HG03103 (cell line): Measurements from ENCODE around the gene PAXIP1.
"Not testable (repeated sequence)": the region's sequence is repeated elsewhere in the genome, so short reads cannot be mapped to it uniquely, and the experiment has no call there.

Experiments
- ATAC-seq: cut with Tn5 transposase; IDR thresholded peaks from one replicate; pipeline ENCODE4 v1.9.1; 2021; ENCODE audit warnings: low read depth; ENCODE audit not compliant: unreplicated experiment

Gene PAXIP1, protein sequence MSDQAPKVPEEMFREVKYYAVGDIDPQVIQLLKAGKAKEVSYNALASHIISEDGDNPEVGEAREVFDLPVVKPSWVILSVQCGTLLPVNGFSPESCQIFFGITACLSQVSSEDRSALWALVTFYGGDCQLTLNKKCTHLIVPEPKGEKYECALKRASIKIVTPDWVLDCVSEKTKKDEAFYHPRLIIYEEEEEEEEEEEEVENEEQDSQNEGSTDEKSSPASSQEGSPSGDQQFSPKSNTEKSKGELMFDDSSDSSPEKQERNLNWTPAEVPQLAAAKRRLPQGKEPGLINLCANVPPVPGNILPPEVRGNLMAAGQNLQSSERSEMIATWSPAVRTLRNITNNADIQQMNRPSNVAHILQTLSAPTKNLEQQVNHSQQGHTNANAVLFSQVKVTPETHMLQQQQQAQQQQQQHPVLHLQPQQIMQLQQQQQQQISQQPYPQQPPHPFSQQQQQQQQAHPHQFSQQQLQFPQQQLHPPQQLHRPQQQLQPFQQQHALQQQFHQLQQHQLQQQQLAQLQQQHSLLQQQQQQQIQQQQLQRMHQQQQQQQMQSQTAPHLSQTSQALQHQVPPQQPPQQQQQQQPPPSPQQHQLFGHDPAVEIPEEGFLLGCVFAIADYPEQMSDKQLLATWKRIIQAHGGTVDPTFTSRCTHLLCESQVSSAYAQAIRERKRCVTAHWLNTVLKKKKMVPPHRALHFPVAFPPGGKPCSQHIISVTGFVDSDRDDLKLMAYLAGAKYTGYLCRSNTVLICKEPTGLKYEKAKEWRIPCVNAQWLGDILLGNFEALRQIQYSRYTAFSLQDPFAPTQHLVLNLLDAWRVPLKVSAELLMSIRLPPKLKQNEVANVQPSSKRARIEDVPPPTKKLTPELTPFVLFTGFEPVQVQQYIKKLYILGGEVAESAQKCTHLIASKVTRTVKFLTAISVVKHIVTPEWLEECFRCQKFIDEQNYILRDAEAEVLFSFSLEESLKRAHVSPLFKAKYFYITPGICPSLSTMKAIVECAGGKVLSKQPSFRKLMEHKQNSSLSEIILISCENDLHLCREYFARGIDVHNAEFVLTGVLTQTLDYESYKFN

GRCh38 chr7:155003092-155003375 lies at the start of gene PAXIP1:
TSS of gene PAXIP1 (minus strand) at chr7:155003124. CDS start at chr7:155002929, 195 bp downstream.
- ATAC-seq = peak; percentile 51

GRCh38 chr7:155051355-155051754 lies 48.4 kb upstream of the PAXIP1 start:
- no peak for ATAC-seq

DNA sequence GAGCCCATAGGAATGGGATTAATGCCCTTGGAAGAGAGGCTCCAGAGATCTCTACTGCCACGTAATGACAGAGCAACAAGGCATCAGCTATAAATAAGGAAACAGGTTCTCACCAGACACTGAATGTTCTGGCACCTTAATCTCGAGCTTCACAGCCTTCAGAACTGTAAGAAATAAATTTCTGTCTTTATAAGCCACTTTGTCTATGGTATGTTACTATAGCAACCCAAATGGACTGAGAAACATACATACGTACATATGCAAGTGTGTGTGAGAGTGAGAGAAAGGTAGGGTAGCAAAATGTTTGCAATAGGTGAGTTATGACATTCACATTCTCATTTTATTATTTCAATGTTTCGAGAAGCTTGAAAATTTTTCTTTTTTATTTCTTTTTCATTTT lies 45.1 kb upstream of the PAXIP1 start:
- no peak for ATAC-seq

- ATAC-seq = no peak
Measured at GRCh38 chr7:155043756-155044155, 40.8 kb upstream of the PAXIP1 start.

DNA sequence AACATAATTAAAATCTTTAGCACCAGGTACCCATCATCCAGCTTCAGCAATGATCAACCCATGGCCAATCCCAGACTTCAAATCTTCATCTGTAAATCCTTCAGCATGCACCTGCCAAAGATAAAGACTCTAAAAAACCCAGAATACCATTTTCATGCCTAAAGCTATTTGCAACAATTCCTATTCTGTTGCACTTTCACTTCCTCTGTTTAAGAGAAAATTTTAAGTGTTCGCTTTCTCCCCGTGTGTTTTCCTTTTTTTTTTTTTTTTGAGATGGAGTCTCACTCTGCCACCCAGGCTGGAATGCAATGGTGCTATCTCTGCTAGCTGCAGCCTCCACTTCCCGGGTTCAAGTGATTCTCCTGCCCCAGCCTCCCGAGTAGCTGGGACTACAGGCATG lies 35.4 kb upstream of the PAXIP1 start:
- no peak for ATAC-seq

DNA sequence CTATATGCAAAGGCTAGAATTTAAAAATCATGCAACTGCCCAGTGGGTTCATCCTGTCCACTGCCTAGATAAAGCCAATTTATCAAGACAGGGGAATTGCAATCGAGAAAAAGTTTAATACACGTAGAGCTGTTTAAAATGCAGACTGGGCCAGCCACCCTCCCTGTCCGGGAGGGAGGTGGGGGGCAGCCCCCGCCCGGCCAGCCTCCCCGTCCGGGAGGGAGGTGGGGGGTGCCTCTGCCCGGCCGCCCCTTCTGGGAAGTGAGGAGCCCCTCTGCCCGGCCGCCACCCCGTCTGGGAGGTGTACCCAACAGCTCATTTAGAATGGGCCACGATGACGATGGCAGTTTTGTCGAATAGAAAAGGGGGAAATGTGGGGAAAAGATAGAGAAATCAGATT lies 31.6 kb upstream of the PAXIP1 start:
- not testable (repeated sequence) for ATAC-seq

- ATAC-seq = no peak
Measured at GRCh38 chr7:155032978-155033377, 30.1 kb upstream of the PAXIP1 start.

GRCh38 chr7:155027879-155028278 lies 25.0 kb upstream of the PAXIP1 start:
- ATAC-seq = no peak

- ATAC-seq = no peak
Measured at GRCh38 chr7:155021699-155022145, 18.8 kb upstream of the PAXIP1 start.

GRCh38 chr7:155020996-155021395 lies 18.1 kb upstream of the PAXIP1 start:
- ATAC-seq = no peak

- ATAC-seq = no peak
Measured at GRCh38 chr7:155017834-155018233, 14.9 kb upstream of the PAXIP1 start.

DNA sequence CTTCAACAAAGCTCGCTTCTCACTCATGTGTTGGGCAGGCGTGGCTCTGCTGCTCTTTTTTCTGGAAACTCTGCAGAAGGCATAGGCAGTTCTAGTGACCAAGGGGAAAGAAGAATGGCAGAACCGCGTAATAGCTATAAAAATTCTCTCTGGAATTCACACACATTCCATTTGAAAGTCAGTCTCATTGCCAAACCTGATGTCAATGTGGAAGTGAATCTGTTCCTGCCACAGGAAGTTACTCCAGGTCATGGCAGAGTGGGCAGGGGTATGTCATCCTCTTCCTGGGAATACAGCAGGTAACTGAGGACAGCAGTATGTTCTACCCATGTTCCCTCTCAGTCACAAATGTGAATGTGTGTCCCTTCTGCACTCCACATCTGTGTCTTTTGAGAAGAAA lies 8.2 kb upstream of the PAXIP1 start:
- ATAC-seq = no peak

DNA sequence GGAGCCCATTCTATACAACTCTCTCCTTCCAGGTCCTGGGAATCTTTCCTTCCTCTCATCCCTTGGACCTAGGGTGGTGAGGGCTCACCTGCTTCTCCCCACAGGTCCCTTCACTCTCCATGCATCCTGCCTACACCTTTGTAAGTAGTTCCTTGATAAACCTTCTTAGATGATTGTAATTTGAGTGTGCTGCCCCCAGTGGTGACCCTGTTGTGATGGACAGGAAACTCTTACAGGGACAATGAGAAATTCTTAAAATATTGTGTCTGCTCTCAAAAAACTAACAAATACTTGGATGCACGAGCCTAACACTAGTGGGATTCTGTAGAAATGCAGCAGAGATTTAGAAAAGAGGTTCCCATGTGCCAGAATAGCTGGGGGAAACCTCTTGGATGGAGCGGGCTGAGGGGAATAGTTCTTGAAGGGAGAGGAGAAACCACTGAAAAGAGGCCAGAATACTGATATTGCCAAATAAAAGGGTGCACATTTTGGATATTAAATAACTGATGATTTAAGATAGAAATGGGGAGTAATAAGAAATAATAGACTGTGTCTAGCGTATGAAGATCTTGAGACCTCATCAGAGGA lies 6.7 kb upstream of the PAXIP1 start:
- ATAC-seq = no peak

- no peak for ATAC-seq
Measured at GRCh38 chr7:155007947-155008346, 5.0 kb upstream of the PAXIP1 start.

DNA sequence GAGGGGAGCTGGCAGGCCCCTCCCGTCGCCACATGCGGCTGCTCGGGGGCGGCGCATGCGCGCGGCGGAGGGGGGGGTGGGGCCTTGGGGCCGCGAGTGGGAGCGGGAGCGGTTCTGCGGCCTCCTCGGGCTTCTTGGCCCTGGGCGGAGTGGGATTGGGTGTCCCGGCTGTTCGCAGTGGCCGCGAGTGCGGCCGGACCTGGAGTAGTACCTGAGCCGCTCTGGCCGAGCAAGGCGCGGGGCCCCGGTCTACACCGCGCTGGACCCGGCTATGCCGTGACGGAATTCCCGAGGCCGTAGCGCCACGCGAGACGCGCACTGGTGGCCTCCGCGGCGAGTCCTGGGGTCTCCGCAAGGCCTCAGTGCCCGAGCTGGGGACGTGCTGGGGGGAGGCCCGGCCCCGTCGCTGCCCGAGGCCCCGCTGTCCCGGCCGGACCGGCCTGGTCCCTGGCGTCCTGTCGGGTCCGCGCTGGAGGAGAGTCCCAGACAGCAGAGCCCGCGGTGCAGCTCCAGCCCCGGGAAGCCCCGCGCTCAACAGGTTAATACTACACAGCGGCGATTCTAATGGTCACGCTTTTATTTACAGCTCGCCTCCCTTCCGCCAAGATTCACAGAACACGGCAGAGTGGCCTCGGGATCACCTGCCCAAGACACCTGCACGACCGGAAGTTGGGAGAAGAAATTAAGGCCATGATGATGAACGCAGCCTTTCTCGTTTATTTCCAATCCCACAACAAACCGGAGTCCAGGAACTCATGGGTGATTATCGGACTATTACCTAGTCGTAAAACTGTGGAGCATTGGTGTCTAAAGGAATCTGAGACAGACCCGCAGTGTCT lies 671 bp upstream of the PAXIP1 start:
- ATAC-seq = peak; percentile 50

- ATAC-seq = peak; percentile 28
Measured at GRCh38 chr7:155002411-155003091, 373 bp downstream of the PAXIP1 start.

DNA sequence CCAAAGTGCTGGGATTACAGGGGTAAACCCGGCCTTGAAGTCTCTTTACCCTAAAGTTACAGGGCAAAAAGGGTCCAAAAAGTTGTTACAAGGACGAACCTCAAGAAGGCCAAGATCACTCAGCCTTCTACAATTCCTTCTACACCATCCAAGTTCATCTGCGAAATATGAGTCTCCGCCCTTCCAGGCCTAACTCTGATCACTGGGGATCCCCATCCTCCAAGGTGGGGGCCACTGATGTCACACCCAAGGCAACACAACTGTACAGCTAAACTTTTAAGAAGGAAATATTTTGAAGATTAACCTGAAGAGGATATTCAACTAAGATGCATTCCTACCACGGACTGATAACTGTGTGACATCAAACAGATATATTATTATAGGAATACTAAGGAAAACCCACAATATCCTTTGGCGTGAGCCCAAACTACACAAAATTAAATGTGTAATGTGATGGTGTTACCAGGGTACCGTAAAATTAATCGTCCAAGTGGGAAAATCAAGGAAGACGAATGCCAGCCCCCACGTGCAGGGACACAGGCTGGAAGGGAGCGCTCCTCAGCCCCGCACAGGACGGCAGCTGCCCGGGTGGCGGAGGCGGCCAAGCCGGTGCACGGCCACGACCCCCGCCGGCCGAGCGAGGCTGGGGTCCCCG lies 1.0 kb downstream of the PAXIP1 start:
- ATAC-seq = peak; percentile 10

DNA sequence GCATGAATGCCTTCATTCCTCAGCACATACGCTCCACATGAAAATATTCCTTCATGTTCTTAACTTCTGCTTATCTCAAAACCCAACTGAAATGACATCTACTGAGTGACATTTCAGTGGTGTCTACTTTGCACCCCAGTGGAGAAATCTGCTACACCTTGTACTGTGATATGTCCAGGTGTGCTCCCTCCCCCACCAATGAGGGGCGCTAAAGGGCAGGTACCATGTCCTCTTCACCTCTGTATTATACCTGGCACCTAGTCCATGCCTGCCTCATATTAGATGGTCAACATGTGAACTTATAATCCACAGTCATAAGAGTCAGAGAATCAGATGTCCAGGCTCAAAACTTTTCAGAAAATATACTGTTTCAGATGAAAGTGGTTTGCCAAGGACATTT lies 2.1 kb downstream of the PAXIP1 start:
- ATAC-seq = no peak

- no peak for ATAC-seq
Measured at GRCh38 chr7:154998481-154998880, 4.4 kb downstream of the PAXIP1 start.
